ENCODE data around the gene CALR. TPM values are rescaled to one million over a fixed set of nuclear protein-coding genes. Genes with fewer than 3 reads are reported as not detected.

CALR gene
- total RNA-seq, 1 experiment from 2014 or later, result 547 TPM

GRCh38 chr19:12984683-12985048 is 46.3 kb downstream of the CALR start:
- peaks cover 5% of the 10 kb centered on the region for H3K4me1 ChIP-seq (ENCODE audit: low read length)
- H3K9me2 ChIP-seq (replicated peaks; ENCODE audit: insufficient read depth, low read length), result no peaks in the 10 kb centered on the region
- no peaks in the 10 kb centered on the region for H3K36me3 ChIP-seq (ENCODE audit: insufficient read depth, low read length)
- H3K27ac ChIP-seq (ENCODE audit: low read length), result no peak overlapping the region
- H3K79me2 ChIP-seq (ENCODE audit: low read length), result no peaks in the 10 kb centered on the region
- H3K9me3 ChIP-seq (ENCODE audit: low read length), result no peaks in the 10 kb centered on the region; the same call in 1 of the 2 replicates
- H3K4me3 ChIP-seq (ENCODE audit: low read length), result no peak overlapping the region
- no peak overlapping the region for H2AFZ ChIP-seq (ENCODE audit: low read length)
- H3K9ac ChIP-seq (ENCODE audit: low read length), result no peak overlapping the region
- no peaks in the 10 kb centered on the region for H3K27me3 ChIP-seq (ENCODE audit: low read length)
- H3K4me2 ChIP-seq (ENCODE audit: low read depth, low read length, poor library complexity, severe bottlenecking), result no peak overlapping the region
- no peaks in the 10 kb centered on the region for H4K20me1 ChIP-seq (ENCODE audit: insufficient read depth, low read depth, low read length)
- DNase-seq, result no peak

- no peak overlapping the region for H3K4me3 ChIP-seq (ENCODE audit: low read length)
- H3K9ac ChIP-seq (ENCODE audit: low read length), result no peak overlapping the region
- H3K9me2 ChIP-seq (replicated peaks; ENCODE audit: insufficient read depth, low read length), result no peaks in the 10 kb centered on the region
- H3K9me3 ChIP-seq (ENCODE audit: low read length), result no peaks in the 10 kb centered on the region; the same call in 1 of the 2 replicates
- no peaks in the 10 kb centered on the region for H3K27me3 ChIP-seq (ENCODE audit: low read length)
- no peak overlapping the region for H2AFZ ChIP-seq (ENCODE audit: low read length)
- H3K4me1 ChIP-seq (ENCODE audit: low read length), result peaks cover 5% of the 10 kb centered on the region
- H3K36me3 ChIP-seq (ENCODE audit: insufficient read depth, low read length), result no peaks in the 10 kb centered on the region
- H4K20me1 ChIP-seq (ENCODE audit: insufficient read depth, low read depth, low read length), result no peaks in the 10 kb centered on the region
- no peak overlapping the region for H3K27ac ChIP-seq (ENCODE audit: low read length)
- H3K4me2 ChIP-seq (ENCODE audit: low read depth, low read length, poor library complexity, severe bottlenecking), result no peak overlapping the region
- H3K79me2 ChIP-seq (ENCODE audit: low read length), result no peaks in the 10 kb centered on the region
- DNase-seq, result no peak
Measured at GRCh38 chr19:12985049-12985776, 46.8 kb downstream of the CALR start.

- H3K9me3 ChIP-seq (ENCODE audit: low read length), result no peaks in the 10 kb centered on the region; the same call in 1 of the 2 replicates
- H3K27ac ChIP-seq (ENCODE audit: low read length), result no peak overlapping the region
- H3K27me3 ChIP-seq (ENCODE audit: low read length), result no peaks in the 10 kb centered on the region
- peaks cover 5% of the 10 kb centered on the region for H3K4me1 ChIP-seq (ENCODE audit: low read length)
- H3K4me3 ChIP-seq (ENCODE audit: low read length), result no peak overlapping the region
- H4K20me1 ChIP-seq (ENCODE audit: insufficient read depth, low read depth, low read length), result no peaks in the 10 kb centered on the region
- no peaks in the 10 kb centered on the region for H3K79me2 ChIP-seq (ENCODE audit: low read length)
- no peaks in the 10 kb centered on the region for H3K36me3 ChIP-seq (ENCODE audit: insufficient read depth, low read length)
- no peak overlapping the region for H3K9ac ChIP-seq (ENCODE audit: low read length)
- no peak overlapping the region for H3K4me2 ChIP-seq (ENCODE audit: low read depth, low read length, poor library complexity, severe bottlenecking)
- no peaks in the 10 kb centered on the region for H3K9me2 ChIP-seq (replicated peaks; ENCODE audit: insufficient read depth, low read length)
- no peak overlapping the region for H2AFZ ChIP-seq (ENCODE audit: low read length)
- no peak for DNase-seq
Measured at GRCh38 chr19:12986726-12987125, 48.3 kb downstream of the CALR start.

- no peak for DNase-seq
- Histone ChIP-seq H3K79me2 (ENCODE audit: low read length) (no peaks in the 10 kb centered on the region), H4K20me1 (ENCODE audit: insufficient read depth, low read depth, low read length) (no peaks in the 10 kb centered on the region), H3K9me3 (ENCODE audit: low read length) (no peaks in the 10 kb centered on the region; the same call in 1 of the 2 replicates), H3K36me3 (ENCODE audit: insufficient read depth, low read length) (no peaks in the 10 kb centered on the region), H3K27ac (ENCODE audit: low read length) (no peak overlapping the region), H3K4me2 (ENCODE audit: low read depth, low read length, poor library complexity, severe bottlenecking) (no peak overlapping the region), H3K27me3 (ENCODE audit: low read length) (no peaks in the 10 kb centered on the region), H3K9me2 (replicated peaks; ENCODE audit: insufficient read depth, low read length) (no peaks in the 10 kb centered on the region), H3K4me3 (ENCODE audit: low read length) (no peak overlapping the region), H3K4me1 (ENCODE audit: low read length) (peaks cover 5% of the 10 kb centered on the region), H3K9ac (ENCODE audit: low read length) (no peak overlapping the region), H2AFZ (ENCODE audit: low read length) (no peak overlapping the region)
Measured at GRCh38 chr19:12987190-12987589, 48.8 kb downstream of the CALR start.

GRCh38 chr19:12987781-12988180 is 49.4 kb downstream of the CALR start:
- H3K79me2 ChIP-seq (ENCODE audit: low read length), result no peaks in the 10 kb centered on the region
- H3K27me3 ChIP-seq (ENCODE audit: low read length), result no peaks in the 10 kb centered on the region
- DNase-seq, result no peak
- H3K36me3 ChIP-seq (ENCODE audit: insufficient read depth, low read length), result no peaks in the 10 kb centered on the region
- H3K9ac ChIP-seq (ENCODE audit: low read length), result no peak overlapping the region
- H3K4me1 ChIP-seq (ENCODE audit: low read length), result peaks cover 5% of the 10 kb centered on the region
- no peaks in the 10 kb centered on the region for H4K20me1 ChIP-seq (ENCODE audit: insufficient read depth, low read depth, low read length)
- H3K4me3 ChIP-seq (ENCODE audit: low read length), result no peak overlapping the region
- no peak overlapping the region for H3K27ac ChIP-seq (ENCODE audit: low read length)
- no peaks in the 10 kb centered on the region; the same call in 1 of the 2 replicates for H3K9me3 ChIP-seq (ENCODE audit: low read length)
- H3K4me2 ChIP-seq (ENCODE audit: low read depth, low read length, poor library complexity, severe bottlenecking), result no peak overlapping the region
- H2AFZ ChIP-seq (ENCODE audit: low read length), result no peak overlapping the region
- no peaks in the 10 kb centered on the region for H3K9me2 ChIP-seq (replicated peaks; ENCODE audit: insufficient read depth, low read length)

- H3K4me3 ChIP-seq (ENCODE audit: low read length), result no peak overlapping the region
- H3K79me2 ChIP-seq (ENCODE audit: low read length), result no peaks in the 10 kb centered on the region
- H4K20me1 ChIP-seq (ENCODE audit: insufficient read depth, low read depth, low read length), result no peaks in the 10 kb centered on the region
- no peaks in the 10 kb centered on the region for H3K36me3 ChIP-seq (ENCODE audit: insufficient read depth, low read length)
- DNase-seq, result no peak
- no peaks in the 10 kb centered on the region; the same call in 1 of the 2 replicates for H3K9me3 ChIP-seq (ENCODE audit: low read length)
- no peaks in the 10 kb centered on the region for H3K27me3 ChIP-seq (ENCODE audit: low read length)
- no peak overlapping the region for H3K9ac ChIP-seq (ENCODE audit: low read length)
- peaks cover 2% of the 10 kb centered on the region; the same call in 1 of the 2 replicates for H3K4me1 ChIP-seq (ENCODE audit: low read length)
- no peak overlapping the region for H3K27ac ChIP-seq (ENCODE audit: low read length)
- H3K9me2 ChIP-seq (replicated peaks; ENCODE audit: insufficient read depth, low read length), result no peaks in the 10 kb centered on the region
- H2AFZ ChIP-seq (ENCODE audit: low read length), result no peak overlapping the region
- no peak overlapping the region for H3K4me2 ChIP-seq (ENCODE audit: low read depth, low read length, poor library complexity, severe bottlenecking)
Measured at GRCh38 chr19:12990431-12990830, 52.0 kb downstream of the CALR start.

- no peaks in the 10 kb centered on the region for H3K9me2 ChIP-seq (replicated peaks; ENCODE audit: insufficient read depth, low read length)
- H3K9ac ChIP-seq (ENCODE audit: low read length), result no peak overlapping the region
- H2AFZ ChIP-seq (ENCODE audit: low read length), result no peak overlapping the region
- no peaks in the 10 kb centered on the region; the same call in 1 of the 2 replicates for H3K9me3 ChIP-seq (ENCODE audit: low read length)
- H3K36me3 ChIP-seq (ENCODE audit: insufficient read depth, low read length), result no peaks in the 10 kb centered on the region
- H3K79me2 ChIP-seq (ENCODE audit: low read length), result no peaks in the 10 kb centered on the region
- H3K27ac ChIP-seq (ENCODE audit: low read length), result no peak overlapping the region
- no peak overlapping the region for H3K4me3 ChIP-seq (ENCODE audit: low read length)
- no peak overlapping the region for H3K4me2 ChIP-seq (ENCODE audit: low read depth, low read length, poor library complexity, severe bottlenecking)
- H3K27me3 ChIP-seq (ENCODE audit: low read length), result no peaks in the 10 kb centered on the region
- DNase-seq, result no peak
- H4K20me1 ChIP-seq (ENCODE audit: insufficient read depth, low read depth, low read length), result no peaks in the 10 kb centered on the region
- peaks cover 2% of the 10 kb centered on the region; the same call in 1 of the 2 replicates for H3K4me1 ChIP-seq (ENCODE audit: low read length)
Measured at GRCh38 chr19:12990853-12991252, 52.4 kb downstream of the CALR start.

GRCh38 chr19:12991296-12991695 is 52.9 kb downstream of the CALR start:
- H3K36me3 ChIP-seq (ENCODE audit: insufficient read depth, low read length), result no peaks in the 10 kb centered on the region
- H3K4me3 ChIP-seq (ENCODE audit: low read length), result no peak overlapping the region
- H3K79me2 ChIP-seq (ENCODE audit: low read length), result no peaks in the 10 kb centered on the region
- no peaks in the 10 kb centered on the region for H3K9me2 ChIP-seq (replicated peaks; ENCODE audit: insufficient read depth, low read length)
- no peaks in the 10 kb centered on the region for H3K27me3 ChIP-seq (ENCODE audit: low read length)
- no peak overlapping the region for H3K27ac ChIP-seq (ENCODE audit: low read length)
- no peaks in the 10 kb centered on the region for H4K20me1 ChIP-seq (ENCODE audit: insufficient read depth, low read depth, low read length)
- H2AFZ ChIP-seq (ENCODE audit: low read length), result no peak overlapping the region
- peaks cover 2% of the 10 kb centered on the region; the same call in 1 of the 2 replicates for H3K4me1 ChIP-seq (ENCODE audit: low read length)
- no peak overlapping the region for H3K9ac ChIP-seq (ENCODE audit: low read length)
- DNase-seq, result no peak
- no peak overlapping the region for H3K4me2 ChIP-seq (ENCODE audit: low read depth, low read length, poor library complexity, severe bottlenecking)
- H3K9me3 ChIP-seq (ENCODE audit: low read length), result no peaks in the 10 kb centered on the region; the same call in 1 of the 2 replicates

All from Karpas-422 (cell line).